ENCODE measurements around the gene ZSWIM6.

Gene ZSWIM6

DNA sequence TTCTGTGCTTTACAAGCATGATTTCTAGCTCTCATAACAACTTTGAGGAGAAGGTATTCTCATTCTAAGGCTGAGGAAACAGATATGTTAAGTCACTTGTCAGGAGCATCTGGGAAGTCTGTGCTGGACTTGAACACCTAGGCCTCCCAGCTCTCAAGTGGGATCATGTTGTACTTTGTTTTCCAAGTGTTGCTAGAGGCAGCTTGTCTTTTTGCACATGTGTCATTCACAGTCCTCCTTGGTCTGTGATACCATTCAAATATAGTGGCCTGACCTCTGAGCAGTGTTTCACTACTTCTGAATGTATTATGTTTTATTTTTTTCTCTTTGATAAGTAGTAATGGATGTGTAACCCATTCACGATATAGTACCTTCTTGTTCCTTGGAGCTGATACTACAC lies 21.2 kb downstream of the ZSWIM6 start:
- no peak overlapping the region for H3K4me3 ChIP-seq (replicated peaks in 1 of 2; ENCODE audit: low read depth in 2 of 2, low read length in 2 of 2)
- no peak for DNase-seq (ENCODE audit: low read depth in 2 of 2)
- no peak for TF ChIP-seq CTCF (IDR thresholded peaks at IDR 0.05; ENCODE audit: low read depth, low read length)

DNA sequence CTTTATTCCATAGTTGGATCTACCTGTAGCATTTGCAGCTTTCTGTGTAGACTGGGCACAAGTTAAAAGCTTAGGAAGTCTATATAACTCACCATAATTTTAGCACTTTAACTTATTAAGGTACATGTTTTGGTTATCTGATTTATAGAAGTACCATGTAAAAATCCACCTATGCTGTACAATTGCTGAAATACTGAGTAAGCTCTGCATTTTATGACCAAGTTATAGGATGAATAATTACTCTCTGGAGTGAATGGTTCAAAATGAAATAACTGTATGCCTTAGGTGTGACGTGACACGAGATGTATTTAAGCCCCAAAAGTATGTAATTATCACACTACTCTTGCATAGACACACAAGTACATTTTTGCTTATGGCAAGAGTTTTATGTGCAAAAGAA lies 22.1 kb downstream of the ZSWIM6 start:
- DNase-seq (ENCODE audit: low read depth in 2 of 2) = no peak
- no peak for TF ChIP-seq CTCF (IDR thresholded peaks at IDR 0.05; ENCODE audit: low read depth, low read length)

GRCh38 chr5:61357745-61358144 lies 25.7 kb downstream of the ZSWIM6 start:
- peak in 1 of 2 donors; percentile 46 for DNase-seq (ENCODE audit: low read depth in 2 of 2)
- TF ChIP-seq CTCF (IDR thresholded peaks at IDR 0.05; ENCODE audit: low read depth, low read length) = peak; percentile 41
- no peak overlapping the region for H3K4me3 ChIP-seq (replicated peaks in 1 of 2; ENCODE audit: low read depth in 2 of 2, low read length in 2 of 2)

More for the DNA sequence above, 22.1 kb downstream of the ZSWIM6 start:
- no peak overlapping the region for H3K4me3 ChIP-seq (replicated peaks in 1 of 2; ENCODE audit: low read depth in 2 of 2, low read length in 2 of 2)

DNA sequence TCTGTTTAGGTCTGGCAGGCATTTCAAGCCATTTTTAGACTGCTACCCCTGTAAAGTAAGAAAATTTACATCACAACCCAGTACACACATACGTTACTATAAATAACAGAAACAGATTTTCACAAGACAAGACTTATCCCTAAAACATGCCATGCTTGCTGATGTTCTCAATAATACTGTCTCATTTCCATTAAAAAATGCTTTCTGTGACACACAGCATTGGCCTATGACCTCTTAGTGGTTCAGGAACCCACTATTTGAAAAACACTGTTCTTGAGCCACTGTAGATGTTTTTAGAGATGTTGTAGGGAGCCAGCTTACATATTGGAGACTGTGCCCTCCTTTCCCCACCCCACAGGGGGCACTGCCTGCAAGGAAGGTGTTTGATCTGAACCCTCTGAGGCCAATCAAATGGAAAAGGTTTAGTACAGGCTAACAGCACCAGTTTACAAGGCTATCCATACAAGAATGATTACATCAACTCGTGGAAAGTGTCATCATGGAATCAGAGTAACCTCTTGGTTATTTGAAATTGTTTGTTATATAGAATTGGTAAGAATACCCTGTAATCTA lies 30.8 kb downstream of the ZSWIM6 start:
- TF ChIP-seq CTCF (IDR thresholded peaks at IDR 0.05; ENCODE audit: low read depth, low read length) = peak; percentile 31
- no peak overlapping the region for H3K4me3 ChIP-seq (replicated peaks in 1 of 2; ENCODE audit: low read depth in 2 of 2, low read length in 2 of 2)
- DNase-seq (ENCODE audit: low read depth in 2 of 2) = peak; percentile 10 to 28

- no peak for TF ChIP-seq CTCF (IDR thresholded peaks at IDR 0.05; ENCODE audit: low read depth, low read length)
- H3K4me3 ChIP-seq (replicated peaks in 1 of 2; ENCODE audit: low read depth in 2 of 2, low read length in 2 of 2) = no peak overlapping the region
- DNase-seq (ENCODE audit: low read depth in 2 of 2) = no peak
Observed at GRCh38 chr5:61363401-61364114, 31.5 kb downstream of the ZSWIM6 start.

- TF ChIP-seq CTCF (IDR thresholded peaks at IDR 0.05; ENCODE audit: low read depth, low read length) = no peak
- H3K4me3 ChIP-seq (replicated peaks in 1 of 2; ENCODE audit: low read depth in 2 of 2, low read length in 2 of 2) = no peak overlapping the region
- peak in 1 of 2 donors; percentile 12 for DNase-seq (ENCODE audit: low read depth in 2 of 2)
Observed at GRCh38 chr5:61366497-61367240, 34.6 kb downstream of the ZSWIM6 start.
